HUES6 (cell line): ENCODE results near the gene FAM50B.

ENCODE experiments used
- H3K27ac ChIP-seq: 2 replicates; pipeline ENCODE4 v1.7.0; 2013; ENCODE audit warnings: low read depth, mild to moderate bottlenecking, low read length, inconsistent platforms
- H3K27me3 ChIP-seq: 2 replicates; pipeline ENCODE4 v1.6.1; 2013; ENCODE audit warnings: low read length; ENCODE audit not compliant: control insufficient read depth, insufficient read depth
- H3K36me3 ChIP-seq: 2 replicates; pipeline ENCODE4 v1.6.1; 2013; ENCODE audit warnings: low read length; ENCODE audit not compliant: control insufficient read depth, insufficient read depth
- H3K4me1 ChIP-seq: 2 replicates; pipeline ENCODE4 v1.6.1; 2013; ENCODE audit warnings: low read length; ENCODE audit not compliant: control insufficient read depth, insufficient read depth
- H3K4me3 ChIP-seq: 2 replicates; pipeline ENCODE4 v1.5.1; 2013; ENCODE audit warnings: low read depth, low read length
- H3K9ac ChIP-seq: one replicate; pipeline ENCODE4 v1.6.1; 2013; ENCODE audit warnings: mild to moderate bottlenecking, low read length
- H3K9me3 ChIP-seq: 2 replicates; pipeline ENCODE4 v1.6.1; 2013; ENCODE audit warnings: low read depth, low read length; ENCODE audit not compliant: control insufficient read depth, insufficient read depth

FAM50B gene

GRCh38 chr6:3837781-3838180 is 11.4 kb upstream of the FAM50B start:
- no peaks in the 10 kb centered on the region for H3K9me3 ChIP-seq
- no peaks in the 10 kb centered on the region for H3K36me3 ChIP-seq
- no peaks in the 10 kb centered on the region for H3K4me1 ChIP-seq
- H3K27me3 ChIP-seq, result no peaks in the 10 kb centered on the region
- no peak overlapping the region for H3K27ac ChIP-seq
- H3K9ac ChIP-seq, result no peak overlapping the region
- H3K4me3 ChIP-seq, result no peak overlapping the region

- no peak overlapping the region for H3K9ac ChIP-seq
- no peaks in the 10 kb centered on the region for H3K9me3 ChIP-seq
- H3K27me3 ChIP-seq, result no peaks in the 10 kb centered on the region
- no peaks in the 10 kb centered on the region for H3K36me3 ChIP-seq
- H3K4me3 ChIP-seq, result no peak overlapping the region
- no peaks in the 10 kb centered on the region for H3K4me1 ChIP-seq
- H3K27ac ChIP-seq, result no peak overlapping the region
Measured at GRCh38 chr6:3838992-3839867, 9.9 kb upstream of the FAM50B start.

GRCh38 chr6:3841066-3841454 is 8.1 kb upstream of the FAM50B start:
- no peak overlapping the region for H3K9ac ChIP-seq
- no peaks in the 10 kb centered on the region for H3K9me3 ChIP-seq
- no peak overlapping the region for H3K4me3 ChIP-seq
- no peaks in the 10 kb centered on the region for H3K4me1 ChIP-seq
- H3K36me3 ChIP-seq, result no peaks in the 10 kb centered on the region
- no peaks in the 10 kb centered on the region for H3K27me3 ChIP-seq
- no peak overlapping the region for H3K27ac ChIP-seq

GRCh38 chr6:3841711-3842565 is 7.2 kb upstream of the FAM50B start:
- no peak overlapping the region for H3K9ac ChIP-seq

GRCh38 chr6:3843379-3844096 is 5.6 kb upstream of the FAM50B start:
- no peak overlapping the region for H3K9ac ChIP-seq
- no peak overlapping the region for H3K4me3 ChIP-seq
- no peaks in the 10 kb centered on the region for H3K27me3 ChIP-seq
- H3K4me1 ChIP-seq, result 0 out of 2 replicates have a peak, but pooled peaks cover 3% of the 10 kb centered on the region
- no peaks in the 10 kb centered on the region for H3K9me3 ChIP-seq
- H3K36me3 ChIP-seq, result no peaks in the 10 kb centered on the region
- H3K27ac ChIP-seq, result no peak overlapping the region

More at GRCh38 chr6:3841711-3842565, 7.2 kb upstream of the FAM50B start:
- Histone ChIP-seq H3K36me3 (no peaks in the 10 kb centered on the region), H3K4me1 (no peaks in the 10 kb centered on the region), H3K9me3 (no peaks in the 10 kb centered on the region), H3K4me3 (no peak overlapping the region), H3K27me3 (no peaks in the 10 kb centered on the region), H3K27ac (no peak overlapping the region)

- Histone ChIP-seq H3K9me3 (no peaks in the 10 kb centered on the region), H3K27me3 (no peaks in the 10 kb centered on the region), H3K9ac (no peak overlapping the region), H3K27ac (no peak overlapping the region), H3K4me3 (no peak overlapping the region), H3K36me3 (no peaks in the 10 kb centered on the region), H3K4me1 (0 out of 2 replicates have a peak, but pooled peaks cover 4% of the 10 kb centered on the region)
Measured at GRCh38 chr6:3844097-3844463, 5.1 kb upstream of the FAM50B start.

- Histone ChIP-seq H3K9ac (no peak overlapping the region), H3K27ac (no peak overlapping the region), H3K27me3 (no peaks in the 10 kb centered on the region), H3K4me1 (0 out of 2 replicates have a peak, but pooled peaks cover 4% of the 10 kb centered on the region), H3K9me3 (no peaks in the 10 kb centered on the region), H3K4me3 (no peak overlapping the region), H3K36me3 (no peaks in the 10 kb centered on the region)
Measured at GRCh38 chr6:3847521-3847920, 1.7 kb upstream of the FAM50B start.

GRCh38 chr6:3848380-3848779 is 793 bp upstream of the FAM50B start:
- H3K4me3 ChIP-seq, result peak overlapping the region; percentile 60

GRCh38 chr6:3849681-3850450 is 693 bp downstream of the FAM50B start:
- H3K27me3 ChIP-seq, result no peaks in the 10 kb centered on the region
- no peaks in the 10 kb centered on the region for H3K36me3 ChIP-seq
- H3K4me3 ChIP-seq, result peak overlapping the region; percentile 60
- no peaks in the 10 kb centered on the region for H3K9me3 ChIP-seq
- H3K9ac ChIP-seq, result no peak overlapping the region
- H3K4me1 ChIP-seq, result 0 out of 2 replicates have a peak, but pooled peaks cover 4% of the 10 kb centered on the region
- H3K27ac ChIP-seq, result no peak overlapping the region

More at GRCh38 chr6:3848380-3848779, 793 bp upstream of the FAM50B start:
- Histone ChIP-seq H3K4me1 (0 out of 2 replicates have a peak, but pooled peaks cover 4% of the 10 kb centered on the region), H3K36me3 (no peaks in the 10 kb centered on the region), H3K9me3 (no peaks in the 10 kb centered on the region), H3K9ac (no peak overlapping the region), H3K27ac (no peak overlapping the region), H3K27me3 (no peaks in the 10 kb centered on the region)
